ENCODE results near the gene ZNF778.

DNA sequence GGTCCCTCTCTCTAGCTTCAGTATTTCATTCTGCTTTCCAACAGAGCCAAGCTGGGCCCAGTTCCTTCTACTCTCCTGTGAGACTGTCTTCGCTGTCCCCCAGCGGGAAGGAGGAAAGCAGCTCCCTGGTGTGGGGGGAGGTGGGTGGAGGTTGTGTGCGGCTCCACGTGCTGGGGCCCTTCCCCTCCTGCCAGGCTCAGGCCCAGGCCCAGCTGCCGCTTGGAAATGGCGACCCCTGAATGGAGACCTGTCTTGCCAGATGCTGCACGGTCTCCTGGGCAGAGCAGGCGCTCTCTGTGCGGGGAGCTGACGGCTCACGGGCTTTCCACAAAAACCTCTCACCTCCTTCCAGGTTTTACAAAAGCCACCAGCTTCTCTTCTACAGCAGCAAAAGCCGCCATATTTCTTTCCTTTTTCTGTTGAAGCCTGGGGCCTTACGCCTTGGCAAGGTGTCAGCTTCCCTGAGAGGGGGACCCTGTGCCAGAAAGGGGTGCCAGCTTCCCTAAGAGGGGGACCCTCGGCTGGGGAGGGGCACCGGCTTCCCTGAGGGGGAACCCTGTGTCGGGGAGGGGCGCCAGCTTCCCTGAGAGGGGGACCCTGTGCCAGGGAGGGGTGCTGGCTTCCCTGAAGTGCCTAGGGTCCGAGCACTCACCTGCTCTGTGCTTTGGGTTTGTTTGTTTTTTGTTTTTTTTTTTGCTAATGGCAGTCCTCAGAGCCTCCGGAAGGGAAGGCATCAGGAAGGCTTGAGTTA, 47.5 kb downstream of the ZNF778 start:
- TF ChIP-seq, protein P1, sequence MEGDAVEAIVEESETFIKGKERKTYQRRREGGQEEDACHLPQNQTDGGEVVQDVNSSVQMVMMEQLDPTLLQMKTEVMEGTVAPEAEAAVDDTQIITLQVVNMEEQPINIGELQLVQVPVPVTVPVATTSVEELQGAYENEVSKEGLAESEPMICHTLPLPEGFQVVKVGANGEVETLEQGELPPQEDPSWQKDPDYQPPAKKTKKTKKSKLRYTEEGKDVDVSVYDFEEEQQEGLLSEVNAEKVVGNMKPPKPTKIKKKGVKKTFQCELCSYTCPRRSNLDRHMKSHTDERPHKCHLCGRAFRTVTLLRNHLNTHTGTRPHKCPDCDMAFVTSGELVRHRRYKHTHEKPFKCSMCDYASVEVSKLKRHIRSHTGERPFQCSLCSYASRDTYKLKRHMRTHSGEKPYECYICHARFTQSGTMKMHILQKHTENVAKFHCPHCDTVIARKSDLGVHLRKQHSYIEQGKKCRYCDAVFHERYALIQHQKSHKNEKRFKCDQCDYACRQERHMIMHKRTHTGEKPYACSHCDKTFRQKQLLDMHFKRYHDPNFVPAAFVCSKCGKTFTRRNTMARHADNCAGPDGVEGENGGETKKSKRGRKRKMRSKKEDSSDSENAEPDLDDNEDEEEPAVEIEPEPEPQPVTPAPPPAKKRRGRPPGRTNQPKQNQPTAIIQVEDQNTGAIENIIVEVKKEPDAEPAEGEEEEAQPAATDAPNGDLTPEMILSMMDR (conservative IDR thresholded peaks at IDR 0.05; ENCODE audit: low read length) = no peak
- no peak for TF ChIP-seq EZH2phosphoT487 (IDR thresholded peaks at IDR 0.05; ENCODE audit: borderline replicate concordance)
